Mucosa of descending colon (tissue), 3 donors: ENCODE results near the gene IGFBP2. TPM values are rescaled to one million over a fixed set of nuclear protein-coding genes. Genes with fewer than 3 reads are reported as not detected.

Source experiments
- ATAC-seq: fragments of 200-7000 bp; cut with Tn5 transposase; one replicate; pipeline ENCODE4 v1.9.1; 2020; ENCODE audit warnings: mild to moderate bottlenecking, moderate library complexity
- DNase-seq, 3 donors: peaks; one replicate each; pipeline ENCODE4 v3.0.0-alpha.2; 2020
- H3K36me3 ChIP-seq: fragments of 200-600 bp; one replicate; pipeline ENCODE4 v1.8.0; 2021; ENCODE audit warnings: low read depth, mild to moderate bottlenecking
- H3K4me1 ChIP-seq: fragments of 200-600 bp; one replicate; pipeline ENCODE4 v1.8.0; 2021; ENCODE audit warnings: low read depth, mild to moderate bottlenecking
- H3K4me3 ChIP-seq: fragments of 200-600 bp; one replicate; pipeline ENCODE4 v1.8.0; 2021; ENCODE audit warnings: mild to moderate bottlenecking
- H3K9me3 ChIP-seq: fragments of 200-600 bp; one replicate; pipeline ENCODE4 v1.8.0; 2021; ENCODE audit warnings: mild to moderate bottlenecking
- intact Hi-C, 2 donors: fragments of 100-400 bp; cut with DNase I in 1 of 2; cut with micrococcal nuclease in 1 of 2; formaldehyde crosslinking; loops; one replicate each; pipeline versions ENCODE4 v1.11.0 to v1.11.1; 2022; cut with DNase I, micrococcal nuclease
- long read RNA-seq, 2 donors: library from polyadenylated mRNA; unstranded; transcript quantifications; one replicate each; pipeline ENCODE4 v2.0.0, GENCODE V29; 2019 to 2021
- total RNA-seq, 3 donors: library from RNA; stranded (reverse); fragmentation: NEBNext Ultra II Directional in 2 of 3; extraction: Animal tissue kit (Norgen Biotek cat#: 25700) in 2 of 3; gene quantifications; one replicate each; pipeline versions ENCODE4 v1.2.1 to v1.2.4, GENCODE V29; 2021 to 2023
- TF ChIP-seq, protein P1 (sequence below): fragments of 200-600 bp; IDR thresholded peaks from one replicate; pipeline ENCODE4 v1.8.0; 2022; ENCODE audit warnings: antibody characterized with exemption, mild to moderate bottlenecking
- donor health status: DM: no; HTN: no; CAD: no; lungs with moderate emphysema.
- donor health status: DM: no; HTN: no; CAD: no.
- donor health status: DM: no; HTN: yes; CAD: no.

Gene IGFBP2, protein sequence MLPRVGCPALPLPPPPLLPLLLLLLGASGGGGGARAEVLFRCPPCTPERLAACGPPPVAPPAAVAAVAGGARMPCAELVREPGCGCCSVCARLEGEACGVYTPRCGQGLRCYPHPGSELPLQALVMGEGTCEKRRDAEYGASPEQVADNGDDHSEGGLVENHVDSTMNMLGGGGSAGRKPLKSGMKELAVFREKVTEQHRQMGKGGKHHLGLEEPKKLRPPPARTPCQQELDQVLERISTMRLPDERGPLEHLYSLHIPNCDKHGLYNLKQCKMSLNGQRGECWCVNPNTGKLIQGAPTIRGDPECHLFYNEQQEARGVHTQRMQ
- 10 to 100 TPM; 26.7 to 62.1 (median 57.2) TPM for total RNA-seq
- long read RNA-seq, donor 1, transcript IGFBP2-201 (4 exons, 1,439 nt), result major isoform, 78 of 81 reads
- long read RNA-seq, donor 1, partial matches to known transcripts, result 3 of 81 reads
- long read RNA-seq, donor 1, other reads (novel, unspliced or antisense), result 0 of 81 reads
- long read RNA-seq, donor 2, partial matches to known transcripts, result 0 of 2 reads
- long read RNA-seq, donor 2, other reads (novel, unspliced or antisense), result 0 of 2 reads

DNA sequence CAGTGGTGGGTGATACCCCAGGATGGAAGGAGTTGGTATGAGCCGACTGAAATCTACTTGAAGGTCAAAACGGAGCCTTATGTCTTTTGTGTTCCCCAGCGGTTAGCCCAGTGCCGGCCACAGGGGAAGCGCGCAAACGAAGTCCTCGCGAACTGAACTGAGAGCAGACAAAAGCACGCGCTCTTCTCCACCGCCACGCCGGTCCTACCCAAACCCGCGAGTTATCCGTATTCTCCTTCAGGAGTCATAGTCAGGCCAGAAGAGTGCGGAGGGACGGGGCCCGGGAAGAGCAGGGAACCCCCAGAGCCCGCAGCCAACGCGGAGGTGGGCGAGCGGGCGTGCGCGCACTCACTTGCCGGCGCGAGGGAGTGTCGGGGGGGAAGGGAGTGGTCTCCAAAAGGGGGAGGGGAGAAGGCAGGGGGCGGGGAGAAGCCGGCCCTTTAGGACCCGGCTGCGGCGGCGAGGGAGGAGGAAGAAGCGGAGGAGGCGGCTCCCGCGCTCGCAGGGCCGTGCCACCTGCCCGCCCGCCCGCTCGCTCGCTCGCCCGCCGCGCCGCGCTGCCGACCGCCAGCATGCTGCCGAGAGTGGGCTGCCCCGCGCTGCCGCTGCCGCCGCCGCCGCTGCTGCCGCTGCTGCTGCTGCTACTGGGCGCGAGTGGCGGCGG, at the start of gene IGFBP2:
TSS of gene IGFBP2 (plus strand) at position 469 of the 664 bp plus-strand sequence. CDS start at position 573, 104 bp downstream.
- peaks cover 15% of the 10 kb centered on the region for H3K4me1 ChIP-seq
- H3K9me3 ChIP-seq, result no peaks in the 10 kb centered on the region
- peak within 1 kb of the TSS; percentile 17 for H3K4me3 ChIP-seq
- TF ChIP-seq, protein P1, sequence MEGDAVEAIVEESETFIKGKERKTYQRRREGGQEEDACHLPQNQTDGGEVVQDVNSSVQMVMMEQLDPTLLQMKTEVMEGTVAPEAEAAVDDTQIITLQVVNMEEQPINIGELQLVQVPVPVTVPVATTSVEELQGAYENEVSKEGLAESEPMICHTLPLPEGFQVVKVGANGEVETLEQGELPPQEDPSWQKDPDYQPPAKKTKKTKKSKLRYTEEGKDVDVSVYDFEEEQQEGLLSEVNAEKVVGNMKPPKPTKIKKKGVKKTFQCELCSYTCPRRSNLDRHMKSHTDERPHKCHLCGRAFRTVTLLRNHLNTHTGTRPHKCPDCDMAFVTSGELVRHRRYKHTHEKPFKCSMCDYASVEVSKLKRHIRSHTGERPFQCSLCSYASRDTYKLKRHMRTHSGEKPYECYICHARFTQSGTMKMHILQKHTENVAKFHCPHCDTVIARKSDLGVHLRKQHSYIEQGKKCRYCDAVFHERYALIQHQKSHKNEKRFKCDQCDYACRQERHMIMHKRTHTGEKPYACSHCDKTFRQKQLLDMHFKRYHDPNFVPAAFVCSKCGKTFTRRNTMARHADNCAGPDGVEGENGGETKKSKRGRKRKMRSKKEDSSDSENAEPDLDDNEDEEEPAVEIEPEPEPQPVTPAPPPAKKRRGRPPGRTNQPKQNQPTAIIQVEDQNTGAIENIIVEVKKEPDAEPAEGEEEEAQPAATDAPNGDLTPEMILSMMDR, result no peak
- DNase-seq, result peak in 2 of 3 donors; percentile 47 to 70
- intact Hi-C loops, result no loop called here
- no peaks in the 10 kb centered on the region for H3K36me3 ChIP-seq
- peak; percentile 33 for ATAC-seq

DNA sequence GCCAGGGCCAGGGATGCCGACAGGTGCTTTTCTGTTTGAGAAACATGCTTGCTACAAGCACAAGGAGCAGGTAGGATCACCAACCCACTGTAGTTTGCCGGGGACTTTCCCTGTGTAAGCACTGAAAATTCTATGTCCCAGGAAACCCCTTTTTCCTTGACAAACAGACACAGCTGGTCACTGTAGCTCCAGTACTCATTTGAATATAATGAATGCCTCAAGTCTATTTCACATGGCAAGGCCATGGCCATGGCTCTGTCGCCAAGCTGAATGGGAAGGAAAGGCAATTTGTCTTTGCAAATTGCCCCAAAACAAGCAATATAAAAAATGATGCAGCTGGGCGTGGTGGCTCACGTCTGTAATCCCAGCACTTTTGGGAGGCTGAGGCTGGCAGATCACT, 49.6 kb upstream of the IGFBP2 start:
- TF ChIP-seq, protein P1, result no peak
- ATAC-seq, result no peak
- no peak for DNase-seq

DNA sequence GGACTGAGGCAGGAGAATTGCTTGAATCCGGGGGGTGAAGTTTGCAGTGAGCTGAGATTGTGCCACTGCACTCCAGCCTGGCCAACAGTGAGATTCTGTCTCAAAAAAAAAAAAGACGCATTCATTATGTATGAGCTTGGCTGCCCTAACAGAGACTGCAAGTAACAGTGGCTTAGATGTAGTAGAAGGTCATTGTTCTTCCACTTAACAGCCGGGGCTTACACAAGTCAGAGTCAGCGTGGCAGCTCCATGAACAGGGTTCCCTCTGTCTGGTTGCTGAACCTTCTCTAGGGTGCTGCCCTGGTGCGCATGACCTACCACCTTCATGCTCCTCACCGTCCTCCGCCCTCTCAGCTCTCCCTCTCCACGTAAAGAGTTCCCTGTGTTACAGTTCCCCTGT, 49.1 kb upstream of the IGFBP2 start:
- no peak overlapping the region for H3K4me3 ChIP-seq
- intact Hi-C loops, result no loop called here
- no peaks in the 10 kb centered on the region for H3K36me3 ChIP-seq
- no peaks in the 10 kb centered on the region for H3K9me3 ChIP-seq
- TF ChIP-seq, protein P1, result no peak
- H3K4me1 ChIP-seq, result no peaks in the 10 kb centered on the region
- DNase-seq (no peak), ATAC-seq (no peak)

More for the DNA sequence above, 49.6 kb upstream of the IGFBP2 start:
- intact Hi-C loops, result no loop called here
- no peaks in the 10 kb centered on the region for H3K36me3 ChIP-seq
- H3K4me3 ChIP-seq, result no peak overlapping the region
- H3K9me3 ChIP-seq, result no peaks in the 10 kb centered on the region
- no peaks in the 10 kb centered on the region for H3K4me1 ChIP-seq

DNA sequence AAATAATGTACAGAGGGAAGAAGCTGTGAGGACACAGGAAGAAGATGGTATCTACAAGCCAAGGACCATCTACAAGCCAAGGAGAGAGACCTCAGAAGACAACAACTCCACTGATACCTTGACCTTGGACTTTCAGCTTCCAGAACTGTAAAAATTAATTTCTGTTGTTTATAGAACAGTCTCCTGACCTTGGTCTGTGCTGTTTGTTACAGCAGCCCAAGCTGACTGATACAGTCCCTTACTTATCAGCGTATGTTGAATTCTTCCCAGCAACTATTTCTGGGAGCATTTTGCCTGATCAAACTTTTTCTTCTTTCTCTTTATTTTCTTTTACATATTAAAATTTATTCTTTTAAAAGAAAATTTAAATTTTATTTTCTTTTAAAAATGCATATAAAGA, 47.8 kb upstream of the IGFBP2 start:
- no peaks in the 10 kb centered on the region for H3K9me3 ChIP-seq
- peaks cover 4% of the 10 kb centered on the region for H3K4me1 ChIP-seq
- no peak for ATAC-seq
- TF ChIP-seq, protein P1, result no peak
- no peak for DNase-seq
- H3K4me3 ChIP-seq, result no peak overlapping the region
- intact Hi-C loops, result no loop called here
- H3K36me3 ChIP-seq, result no peaks in the 10 kb centered on the region

DNA sequence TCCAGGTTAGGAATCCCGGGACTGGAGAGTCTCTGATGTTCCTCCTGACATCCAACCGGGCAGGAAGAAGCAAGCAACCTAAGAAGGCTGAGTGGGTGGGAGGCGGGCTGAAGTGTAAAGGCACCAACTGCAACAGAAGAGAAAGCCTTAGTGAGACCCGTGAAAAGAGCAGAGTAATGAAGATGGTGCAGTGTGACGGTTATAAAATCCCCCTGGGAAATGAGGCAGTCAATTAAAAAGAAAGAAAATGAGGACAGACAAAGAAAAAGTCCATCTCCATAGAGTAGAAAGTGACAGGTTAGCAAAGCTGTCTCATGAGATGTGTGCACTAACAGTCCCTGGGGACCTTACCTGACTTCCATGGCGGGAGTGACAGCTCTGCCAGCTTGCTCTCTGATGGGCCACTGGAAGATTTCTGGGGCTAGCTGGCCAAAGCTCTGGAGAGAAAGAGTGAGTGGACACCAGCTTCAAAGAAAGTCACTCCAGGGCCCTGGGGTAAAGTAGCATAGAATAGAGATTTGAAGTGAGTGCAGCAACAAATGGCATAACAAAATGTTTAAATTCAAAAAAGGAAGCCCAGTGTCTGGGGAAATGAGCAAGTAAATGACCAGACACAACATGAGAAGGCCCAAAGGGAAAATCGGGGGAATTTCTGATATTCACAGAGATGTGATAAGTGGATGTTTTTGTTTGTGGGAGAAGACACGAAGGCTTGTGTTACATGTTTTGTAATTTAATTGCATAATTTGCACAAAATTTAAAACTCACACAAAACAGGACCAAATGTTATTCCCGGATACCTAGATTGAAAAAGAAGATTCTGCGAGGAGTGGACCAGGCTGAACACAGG, 44.1 kb upstream of the IGFBP2 start:
- TF ChIP-seq, protein P1, result no peak
- intact Hi-C loops, result no loop called here
- no peak for DNase-seq

More for the DNA sequence above, 44.1 kb upstream of the IGFBP2 start:
- no peak for ATAC-seq
- Histone ChIP-seq H3K4me1 (peaks cover 4% of the 10 kb centered on the region), H3K9me3 (no peaks in the 10 kb centered on the region), H3K36me3 (no peaks in the 10 kb centered on the region), H3K4me3 (no peak overlapping the region)
